Suppressor macrophage treated with lipopolysaccharide for 1 hour (primary cell): Measurements from ENCODE around the gene MYO18B.

Experiments
- DNase-seq, 3 donors: peaks; one replicate each; pipeline ENCODE4 v3.0.0-alpha.2; 2020 to 2022

The MYO18B gene

DNA sequence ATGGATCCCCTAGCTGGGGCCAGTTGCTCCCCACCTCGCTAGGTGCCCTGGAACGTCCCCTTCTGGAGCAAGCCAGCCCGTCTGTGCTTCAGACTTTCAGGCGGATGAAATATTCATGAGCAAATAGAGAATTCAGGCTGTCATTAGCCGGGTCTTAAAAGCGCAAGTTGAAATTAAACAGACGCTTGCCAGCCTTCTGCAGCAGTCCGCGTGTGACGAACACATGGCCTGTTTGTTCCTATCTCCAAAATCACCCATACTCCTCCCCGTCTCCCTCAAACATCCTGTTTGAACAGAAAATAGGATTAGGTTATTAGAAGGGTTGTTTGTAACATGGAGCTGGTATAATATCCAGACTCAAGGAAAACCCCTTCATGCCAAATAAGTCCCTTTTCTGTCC, 38.7 kb downstream of the MYO18B start:
- no peak for DNase-seq

DNA sequence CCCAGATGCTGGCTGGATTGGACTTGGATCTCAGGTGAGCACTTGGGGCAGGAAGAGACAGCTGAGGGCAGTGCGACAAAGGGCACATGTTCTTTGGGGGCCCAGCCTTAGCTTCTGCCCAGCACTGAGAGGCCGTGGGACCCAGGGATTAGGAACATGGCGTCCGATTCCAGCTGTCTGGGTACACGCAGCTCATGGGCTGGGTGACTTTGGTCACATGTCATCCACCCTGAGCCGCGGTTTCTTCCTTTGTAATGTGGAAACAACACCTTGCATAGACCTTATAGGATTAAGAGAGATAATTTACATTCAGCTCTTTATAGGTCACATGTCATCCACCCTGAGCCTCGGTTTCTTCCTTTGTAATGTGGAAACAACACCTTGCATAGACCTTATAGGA, 39.8 kb downstream of the MYO18B start:
- no peak for DNase-seq

DNA sequence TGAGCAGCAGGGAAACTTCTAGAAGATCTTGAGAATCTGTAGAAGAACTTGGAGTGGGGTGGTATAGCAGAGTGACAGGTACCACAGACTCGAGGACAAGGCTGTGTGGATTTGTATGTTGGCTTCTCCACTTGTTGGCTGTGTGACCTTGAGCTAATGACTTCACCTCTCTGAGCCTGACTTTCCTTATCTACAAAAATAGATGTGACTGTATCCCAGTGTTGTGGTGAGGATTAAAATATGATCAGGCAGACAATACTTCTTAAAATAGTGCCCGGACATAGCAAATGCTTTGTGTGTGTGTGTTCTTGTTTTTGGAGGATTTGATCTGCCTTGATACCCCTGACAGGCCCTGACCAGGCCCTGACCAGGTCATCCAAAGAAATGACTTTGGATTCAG, 40.8 kb downstream of the MYO18B start:
- DNase-seq = no peak

DNA sequence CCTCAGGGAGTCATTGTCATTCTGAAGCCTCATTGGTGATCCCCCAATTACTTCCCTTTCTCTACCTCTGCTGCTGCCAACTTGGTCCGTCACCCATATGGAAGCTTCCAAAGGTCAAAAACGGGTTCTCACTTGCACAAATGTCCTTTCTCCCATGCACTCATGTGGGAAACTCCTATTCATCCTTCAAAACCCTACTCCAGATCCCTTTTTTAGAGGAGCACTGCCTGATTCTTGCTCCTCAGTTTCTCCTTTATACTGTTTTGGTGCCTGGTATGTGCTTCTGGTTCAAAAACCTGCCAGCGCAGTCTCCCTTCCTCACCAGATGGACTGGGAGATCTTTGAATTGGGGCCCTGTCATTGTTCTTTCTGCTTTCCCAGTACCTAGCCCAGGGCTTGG, 41.9 kb downstream of the MYO18B start:
- DNase-seq = no peak

DNA sequence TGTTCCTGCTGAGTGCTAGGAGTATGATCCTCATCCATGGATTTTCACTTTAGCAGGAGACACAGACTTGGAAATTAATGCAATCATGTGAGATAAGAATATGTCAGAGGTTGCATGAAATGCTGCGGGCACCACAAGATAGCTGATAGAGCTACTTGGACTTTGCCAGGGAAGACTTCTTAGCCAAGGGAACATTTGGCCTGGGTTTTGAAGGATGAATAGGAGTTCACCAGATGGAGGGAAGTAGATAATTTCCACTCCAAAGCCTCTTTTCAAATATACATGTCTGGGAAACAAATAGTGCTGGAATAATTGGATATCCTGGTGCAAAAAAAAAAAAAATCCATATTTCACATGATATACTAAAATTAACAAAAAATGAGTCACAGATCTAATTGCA, 44.2 kb downstream of the MYO18B start:
- DNase-seq = no peak

DNA sequence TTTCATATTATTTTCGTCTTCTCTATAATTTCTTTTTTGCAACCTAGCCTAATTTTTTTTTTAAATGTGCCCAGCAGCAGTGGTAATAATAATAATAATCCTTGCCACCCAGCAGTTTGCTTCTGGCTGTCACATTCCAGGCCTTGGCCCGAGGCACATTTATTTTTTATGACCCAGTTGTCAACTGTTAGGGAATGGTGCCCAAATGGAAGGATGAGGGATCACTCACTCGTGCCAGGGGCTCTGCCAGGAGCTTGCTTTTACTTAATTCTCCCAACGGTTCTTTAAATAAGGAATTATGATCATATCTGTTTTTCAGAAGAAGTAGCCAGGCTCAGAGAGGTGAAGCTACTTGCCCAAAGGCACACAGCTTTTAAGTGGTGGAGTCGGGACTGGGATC, 49.6 kb downstream of the MYO18B start:
- DNase-seq = no peak

DNA sequence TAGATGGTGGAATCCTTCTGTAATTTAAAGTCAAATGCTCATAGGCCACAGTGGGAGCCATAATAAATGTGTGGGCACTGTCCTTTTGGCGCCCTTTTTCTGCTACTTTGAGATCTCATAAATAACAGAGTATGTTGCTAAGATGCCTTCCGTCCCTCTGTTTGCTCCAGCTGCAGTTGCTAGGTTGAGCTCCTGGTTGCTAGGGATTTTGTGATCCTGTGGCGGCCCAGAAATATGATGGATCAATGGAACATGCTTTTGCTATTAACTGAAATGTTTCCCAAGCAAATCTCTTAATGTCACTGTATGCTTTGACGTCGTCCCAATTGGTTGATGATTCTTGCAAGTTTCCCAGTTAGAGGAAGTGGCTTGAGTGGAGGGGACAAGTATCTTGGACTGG, 53.5 kb downstream of the MYO18B start:
- DNase-seq = no peak

DNA sequence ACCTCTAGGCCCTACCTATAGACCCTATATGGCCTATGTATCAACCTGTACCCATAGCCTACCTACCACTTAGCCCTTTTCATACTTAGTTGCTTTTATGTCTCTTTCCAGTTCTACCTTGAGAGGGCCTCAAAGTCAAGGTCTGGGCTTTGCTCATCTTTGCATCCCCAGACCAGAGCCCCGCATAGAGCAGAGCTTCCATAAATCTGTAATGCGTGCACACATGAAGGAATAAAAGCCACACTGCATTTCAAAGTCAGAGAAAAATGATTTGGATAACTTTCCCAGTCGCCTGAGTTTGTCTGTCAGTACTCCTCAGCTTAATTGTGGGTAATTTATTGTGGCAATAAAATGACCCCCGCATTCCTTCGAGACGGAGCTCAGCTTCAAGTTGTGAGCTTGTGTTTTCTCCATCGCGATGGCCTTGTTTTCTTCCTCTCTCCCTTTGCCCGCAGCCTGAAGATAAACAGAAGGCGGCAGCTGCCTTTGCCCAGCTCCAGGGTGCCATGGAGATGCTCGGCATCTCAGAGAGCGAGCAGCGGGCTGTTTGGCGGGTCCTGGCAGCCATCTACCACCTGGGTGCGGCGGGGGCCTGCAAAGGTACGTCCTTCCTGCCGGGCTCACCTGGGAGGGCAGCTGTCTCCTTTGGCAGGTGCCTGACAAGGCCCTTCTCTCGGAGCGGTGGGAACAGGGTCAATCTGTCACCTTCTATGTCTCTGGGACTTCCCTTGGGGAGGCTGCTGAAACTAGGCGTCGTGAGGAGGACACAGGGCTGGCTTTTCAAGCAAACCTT, 55.7 kb downstream of the MYO18B start:
- DNase-seq = no peak

DNA sequence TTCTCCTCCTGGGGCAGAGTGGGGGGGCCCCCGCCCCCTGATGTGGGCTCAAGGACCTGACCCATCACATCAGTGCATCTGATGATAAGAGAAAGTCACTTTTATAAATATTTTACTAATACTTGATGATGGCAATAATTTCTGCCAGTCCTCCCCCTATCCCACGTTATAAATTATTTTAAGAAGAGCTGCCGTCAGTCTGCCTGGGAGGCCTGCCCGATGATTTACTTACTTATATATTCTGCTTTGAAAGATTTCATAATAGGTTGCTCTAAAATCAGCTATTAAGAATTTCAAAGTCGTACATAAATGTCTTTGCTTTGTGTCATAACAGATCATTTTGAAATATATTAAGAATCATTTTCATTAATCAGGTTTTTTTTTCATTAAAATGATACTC, 58.8 kb downstream of the MYO18B start:
- DNase-seq = no peak

DNA sequence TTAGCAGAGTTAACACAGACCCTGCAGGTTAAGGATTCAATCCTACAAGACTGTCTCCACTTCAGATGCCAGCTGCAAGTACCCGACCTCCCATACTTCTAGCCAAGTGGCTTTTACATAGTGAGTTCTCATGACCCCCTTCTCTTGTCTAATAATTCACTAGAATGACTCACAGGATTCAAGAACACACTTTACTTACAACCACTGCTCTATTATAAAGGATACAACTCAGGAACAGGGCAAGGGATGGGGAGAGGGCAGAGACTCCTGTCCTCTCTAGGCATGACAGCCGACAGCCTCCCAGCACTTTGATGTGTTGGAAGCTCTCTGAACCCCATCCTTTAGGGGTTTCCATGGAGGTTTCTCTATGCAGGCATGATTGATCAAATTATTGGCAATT, 60.0 kb downstream of the MYO18B start:
- DNase-seq = no peak

DNA sequence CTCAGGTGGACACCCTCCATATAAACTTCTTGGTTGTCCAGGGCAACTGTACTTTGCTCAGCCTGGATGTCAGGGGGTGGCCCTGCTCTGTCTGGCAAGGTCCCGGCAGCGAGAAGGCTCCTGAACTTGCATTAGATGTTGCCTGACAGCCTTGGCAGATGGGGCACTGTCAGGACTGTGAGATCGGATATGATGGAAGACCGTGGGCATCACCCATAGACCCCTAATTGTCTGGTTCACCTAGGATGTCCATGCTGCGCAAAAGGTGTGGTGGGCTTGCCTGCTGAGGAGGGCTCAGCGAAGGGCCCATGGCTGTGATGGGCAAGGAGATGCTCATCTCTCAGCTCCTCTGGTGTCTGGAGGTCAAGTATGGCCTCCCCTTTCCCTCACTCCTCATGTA, 62.7 kb downstream of the MYO18B start:
- no peak for DNase-seq

DNA sequence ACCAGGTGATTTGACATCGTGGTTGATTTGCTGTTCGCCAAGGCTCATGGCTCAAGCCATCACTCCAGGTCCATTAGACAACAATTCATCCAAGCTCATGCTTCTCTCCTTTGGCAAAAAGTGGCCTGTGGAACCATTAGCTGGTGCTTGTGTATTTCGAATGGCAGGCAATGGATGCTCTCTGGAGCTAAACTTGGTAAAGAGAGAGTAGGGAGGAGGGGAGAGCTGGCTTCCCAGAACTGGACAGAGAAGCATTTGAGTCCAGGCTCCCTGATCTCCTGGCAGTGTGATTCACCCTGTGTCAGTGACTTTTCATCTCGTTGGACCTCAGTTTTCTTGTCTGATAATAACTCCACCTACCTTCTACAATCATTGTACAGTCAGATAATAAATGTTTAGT, 64.6 kb downstream of the MYO18B start:
- DNase-seq = no peak

DNA sequence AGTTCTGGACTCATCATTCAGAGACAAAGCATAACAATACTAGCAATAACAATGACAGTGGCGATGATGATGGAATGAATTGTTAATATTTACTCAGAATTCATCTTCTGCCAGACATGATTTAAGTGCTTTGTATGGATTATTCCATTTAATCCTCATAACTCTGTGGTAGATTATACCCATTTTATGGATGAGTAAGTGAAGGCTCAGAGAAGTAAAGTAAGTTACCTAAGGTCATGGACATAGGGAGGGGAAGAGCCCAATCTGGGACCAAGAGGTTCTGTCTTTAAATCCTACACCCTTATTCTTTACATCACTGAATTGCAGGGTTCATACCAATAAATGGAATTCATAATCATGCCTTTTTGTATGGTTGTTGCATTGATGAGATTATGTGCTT, 72.7 kb downstream of the MYO18B start:
- no peak for DNase-seq

DNA sequence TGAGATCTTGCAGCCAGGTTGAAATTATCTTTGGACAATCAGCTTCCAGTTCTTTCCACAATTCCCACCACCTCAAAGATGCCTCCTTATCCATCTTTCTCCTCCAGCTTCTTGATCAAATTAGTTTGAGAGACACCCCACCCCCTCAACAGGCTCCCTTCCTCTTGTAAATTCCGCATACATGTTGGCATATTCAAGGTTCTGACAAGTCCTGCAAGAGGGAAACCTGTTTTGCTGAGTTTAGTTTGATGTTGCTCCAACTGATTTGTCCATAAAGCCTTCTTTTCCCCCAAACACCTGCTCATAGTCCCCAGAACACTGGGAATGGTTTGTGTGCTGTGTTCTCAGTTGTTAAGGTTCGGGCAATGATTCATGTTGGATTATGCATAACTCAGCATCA, 73.6 kb downstream of the MYO18B start:
- DNase-seq = no peak

DNA sequence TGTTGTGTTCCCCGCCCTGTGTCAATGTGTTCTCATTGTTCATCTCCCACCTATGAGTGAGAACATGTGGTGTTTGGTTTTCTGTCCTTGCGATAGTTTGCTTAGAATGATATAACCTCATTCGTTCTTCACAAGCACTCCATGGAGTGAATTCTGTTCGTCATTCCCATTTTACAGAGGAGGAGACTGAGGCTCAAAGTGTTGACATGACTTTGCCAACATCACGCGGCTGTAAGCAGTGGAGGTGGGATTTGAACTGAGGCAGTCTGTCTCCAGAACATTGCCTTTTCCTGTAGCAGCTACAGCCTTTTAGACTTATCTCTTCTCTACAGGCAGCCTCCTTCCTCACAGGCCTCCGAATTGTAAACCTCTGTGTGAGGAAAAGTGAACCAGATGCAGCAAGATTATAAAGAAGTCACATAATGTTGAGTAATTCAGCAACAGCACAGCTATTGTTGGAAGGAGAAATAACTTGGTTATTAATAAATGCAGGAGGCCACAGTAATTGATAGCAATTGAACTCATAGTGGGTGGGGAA, 74.6 kb downstream of the MYO18B start:
- no peak for DNase-seq

DNA sequence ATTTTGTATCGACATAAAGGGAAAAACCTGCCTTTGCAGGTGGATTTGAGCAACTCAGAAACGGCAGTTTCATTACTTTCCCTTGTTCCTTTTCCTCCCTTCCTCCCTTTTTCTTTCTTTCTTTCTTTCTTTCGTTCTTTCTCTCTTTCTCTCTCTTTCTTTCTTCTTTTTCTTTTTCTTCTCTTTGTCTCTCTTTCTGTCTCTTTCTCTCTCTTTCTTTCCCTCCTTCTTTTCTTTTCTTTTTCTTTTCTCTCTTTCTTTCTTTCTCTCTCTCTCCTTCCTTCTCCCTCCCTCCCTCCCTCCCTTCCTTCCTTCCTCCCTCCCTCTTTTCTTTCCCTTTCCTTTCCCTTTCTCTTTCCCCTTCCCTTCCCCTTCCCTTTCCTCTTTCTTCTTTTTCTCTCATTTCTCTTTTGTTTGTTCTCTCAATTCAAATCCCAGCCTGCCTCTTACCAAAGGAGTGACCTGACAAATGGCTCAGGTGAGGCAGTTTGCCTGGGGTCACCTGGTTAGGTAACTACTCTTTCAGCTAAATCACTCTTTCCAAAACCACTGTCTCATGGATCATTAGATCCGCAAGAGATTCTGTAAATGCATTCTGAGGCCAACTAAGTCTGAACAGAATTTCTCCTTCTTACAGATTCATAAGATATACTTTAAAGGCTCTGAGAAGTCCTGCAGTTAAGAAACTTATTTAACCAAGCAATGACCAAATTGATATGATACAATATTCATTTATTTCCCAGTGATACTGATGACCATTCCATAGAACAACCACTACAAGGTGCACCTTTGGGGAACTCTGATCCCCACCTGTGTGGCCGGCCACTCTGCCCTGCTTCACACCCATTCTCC, 75.3 kb downstream of the MYO18B start:
- no peak for DNase-seq

DNA sequence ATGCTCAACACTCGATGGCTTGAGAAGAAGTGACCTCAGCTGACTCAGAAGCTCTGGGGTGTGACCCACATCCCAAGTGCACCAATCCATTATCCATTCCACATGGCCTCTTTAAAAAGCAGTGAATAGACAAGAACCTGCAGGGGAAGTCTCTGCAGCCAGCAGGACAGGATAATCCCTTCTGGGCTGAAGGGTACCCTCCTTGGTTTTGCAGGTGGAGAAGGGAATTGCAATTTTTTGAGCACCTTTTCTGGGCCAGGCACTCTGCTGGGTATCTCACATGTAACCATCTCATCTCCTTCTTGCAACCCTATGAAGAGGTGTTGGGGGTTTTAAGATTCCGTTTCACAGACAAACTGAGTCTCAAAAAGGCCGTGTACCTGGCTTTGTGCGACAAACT, 76.6 kb downstream of the MYO18B start:
- no peak for DNase-seq

DNA sequence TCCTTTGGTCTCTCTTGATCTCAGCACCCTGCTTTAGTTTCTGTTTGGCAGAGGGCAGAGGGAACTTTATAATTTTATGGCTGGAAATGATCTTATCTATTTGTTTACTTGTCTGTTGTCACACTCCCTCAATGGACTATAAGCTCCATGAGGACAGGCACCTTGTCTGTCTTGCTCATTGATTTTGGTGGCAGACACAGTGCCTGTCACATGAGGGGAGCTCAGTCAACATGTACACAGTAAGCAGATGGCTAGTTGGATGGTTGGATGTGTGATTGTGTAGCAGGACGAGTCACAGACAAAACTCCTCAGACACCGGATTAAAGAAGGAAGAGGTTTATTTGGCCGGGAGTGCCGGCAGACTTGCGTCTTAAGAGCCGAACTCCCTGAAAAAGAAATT, 80.4 kb downstream of the MYO18B start:
- DNase-seq = no peak

DNA sequence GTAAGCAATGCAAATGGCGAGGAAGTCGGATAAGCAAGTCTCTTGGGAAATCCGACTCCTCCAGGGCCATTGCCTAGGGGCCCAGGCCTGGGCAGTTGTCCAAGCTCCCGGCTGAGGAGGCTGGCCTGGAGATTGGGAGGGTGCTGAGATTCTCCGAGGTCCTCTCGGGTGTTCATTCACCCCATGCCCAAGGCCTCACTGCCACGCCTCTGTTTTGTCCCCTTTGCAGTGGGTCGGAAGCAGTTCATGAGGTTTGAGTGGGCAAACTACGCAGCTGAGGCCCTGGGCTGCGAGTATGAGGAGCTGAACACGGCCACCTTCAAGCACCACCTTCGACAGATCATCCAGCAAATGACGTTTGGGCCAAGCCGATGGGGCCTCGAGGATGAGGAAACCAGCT, 81.3 kb downstream of the MYO18B start:
- DNase-seq = no peak

DNA sequence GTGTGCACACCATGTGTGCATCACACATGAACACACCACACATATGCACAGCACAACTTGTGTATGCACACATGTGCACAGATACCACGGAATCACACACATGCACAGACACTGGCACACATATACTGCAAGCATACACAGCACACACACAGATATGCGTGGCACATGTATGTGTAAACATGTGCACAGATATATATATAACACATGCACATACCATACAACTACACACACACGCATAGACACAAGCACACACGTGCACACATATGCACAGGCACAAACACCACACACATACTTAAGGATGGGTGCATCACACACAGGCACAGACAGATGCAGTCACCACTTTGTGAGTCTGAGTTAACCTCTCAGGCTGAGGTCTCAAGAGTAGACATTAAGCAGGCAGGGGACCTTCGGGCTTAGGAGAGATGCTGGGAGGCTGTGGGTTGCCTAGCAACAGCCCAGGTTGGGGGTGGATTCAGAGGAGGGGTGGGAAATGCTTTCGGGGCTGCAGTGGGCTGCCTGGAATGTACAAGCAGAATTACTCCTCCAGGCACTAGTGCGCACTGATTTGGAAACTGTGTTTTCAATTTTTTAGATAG, 82.9 kb downstream of the MYO18B start:
- no peak for DNase-seq

DNA sequence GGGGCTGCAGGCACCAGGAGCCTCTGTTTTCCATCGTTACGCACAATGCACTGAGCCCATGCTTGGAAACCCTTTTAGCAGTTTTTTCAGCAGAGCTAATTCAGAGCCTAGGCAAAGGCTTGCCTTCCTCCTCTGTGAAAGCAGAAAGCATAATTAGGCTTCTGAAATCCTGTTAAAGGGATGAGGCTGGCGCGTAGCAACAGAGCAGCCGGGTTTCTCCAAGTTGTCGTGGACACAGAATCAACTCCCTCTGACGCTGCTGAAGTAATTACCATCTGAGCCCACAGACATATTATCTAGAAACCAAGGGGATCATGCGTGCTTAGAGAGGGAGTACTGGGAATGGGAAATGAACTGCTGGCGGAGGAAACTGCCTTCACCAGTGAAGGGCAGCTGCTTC, 85.4 kb downstream of the MYO18B start:
- DNase-seq = no peak

DNA sequence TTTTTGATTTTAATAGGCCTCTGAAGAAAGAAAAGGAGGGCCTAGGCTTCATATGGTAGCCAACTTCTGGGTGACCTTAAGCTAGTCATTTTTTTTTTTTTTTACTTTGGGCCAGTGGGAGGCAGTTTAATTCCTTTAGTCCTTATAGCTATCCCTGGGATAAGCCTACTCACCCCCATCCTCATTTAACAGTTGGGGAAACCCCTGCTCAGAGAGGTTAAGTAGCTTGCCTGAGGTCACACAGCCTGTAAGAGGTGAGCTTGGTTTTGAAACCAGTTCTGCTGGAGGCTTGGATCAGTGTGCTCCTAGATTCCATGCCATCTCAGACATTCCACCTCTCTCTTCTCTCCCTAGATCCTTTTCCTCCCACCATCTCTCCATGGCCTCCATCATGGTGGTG, 86.4 kb downstream of the MYO18B start:
- DNase-seq = no peak

DNA sequence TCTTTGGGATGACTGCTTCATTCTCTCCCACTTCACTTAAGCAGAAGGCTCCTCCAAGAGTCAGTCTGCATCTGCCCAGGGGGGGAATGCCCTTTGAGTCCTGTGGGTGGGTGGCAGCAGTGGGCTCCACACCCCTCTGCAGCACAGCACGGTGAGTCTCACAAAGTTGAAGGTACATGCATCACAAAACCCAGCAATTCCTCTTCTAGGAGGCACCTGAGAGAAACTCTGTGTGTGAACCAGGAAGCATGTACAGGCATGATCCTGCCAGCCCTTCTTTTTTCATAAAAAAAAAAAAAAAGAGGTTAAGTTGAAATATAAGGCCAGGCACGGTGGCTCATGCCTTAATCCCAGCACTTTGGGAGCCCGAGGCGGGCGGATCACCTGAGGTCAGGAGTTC, 87.2 kb downstream of the MYO18B start:
- no peak for DNase-seq
